ENCODE data around the gene MYO7B.

- no peak for TF ChIP-seq EZH2 (IDR thresholded peaks at IDR 0.05)
- TF ChIP-seq POLR2AphosphoS5 (IDR thresholded peaks at IDR 0.05; ENCODE audit: borderline replicate concordance, low read depth, low read length) = no peak
Measured at GRCh38 chr2:127661949-127662510, 126.5 kb downstream of the MYO7B start.

Data from SK-N-MC (cell line).